Smooth muscle cell of the coronary artery (primary cell): ENCODE measurements around the gene NOP58. TPM values are rescaled to one million over a fixed set of nuclear protein-coding genes. Genes with fewer than 3 reads are reported as not detected.

ENCODE experiments used
- total RNA-seq: library from RNA; depleted of rRNA; stranded (reverse); fragments of >200 nt; gene quantifications from 2 replicates; pipeline ENCODE4 v1.2.3, GENCODE V29; 2014; ENCODE audit warnings: low replicate concordance

NOP58 gene, protein sequence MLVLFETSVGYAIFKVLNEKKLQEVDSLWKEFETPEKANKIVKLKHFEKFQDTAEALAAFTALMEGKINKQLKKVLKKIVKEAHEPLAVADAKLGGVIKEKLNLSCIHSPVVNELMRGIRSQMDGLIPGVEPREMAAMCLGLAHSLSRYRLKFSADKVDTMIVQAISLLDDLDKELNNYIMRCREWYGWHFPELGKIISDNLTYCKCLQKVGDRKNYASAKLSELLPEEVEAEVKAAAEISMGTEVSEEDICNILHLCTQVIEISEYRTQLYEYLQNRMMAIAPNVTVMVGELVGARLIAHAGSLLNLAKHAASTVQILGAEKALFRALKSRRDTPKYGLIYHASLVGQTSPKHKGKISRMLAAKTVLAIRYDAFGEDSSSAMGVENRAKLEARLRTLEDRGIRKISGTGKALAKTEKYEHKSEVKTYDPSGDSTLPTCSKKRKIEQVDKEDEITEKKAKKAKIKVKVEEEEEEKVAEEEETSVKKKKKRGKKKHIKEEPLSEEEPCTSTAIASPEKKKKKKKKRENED
- 33.9 and 40.1 TPM in 2 replicates for total RNA-seq

DNA sequence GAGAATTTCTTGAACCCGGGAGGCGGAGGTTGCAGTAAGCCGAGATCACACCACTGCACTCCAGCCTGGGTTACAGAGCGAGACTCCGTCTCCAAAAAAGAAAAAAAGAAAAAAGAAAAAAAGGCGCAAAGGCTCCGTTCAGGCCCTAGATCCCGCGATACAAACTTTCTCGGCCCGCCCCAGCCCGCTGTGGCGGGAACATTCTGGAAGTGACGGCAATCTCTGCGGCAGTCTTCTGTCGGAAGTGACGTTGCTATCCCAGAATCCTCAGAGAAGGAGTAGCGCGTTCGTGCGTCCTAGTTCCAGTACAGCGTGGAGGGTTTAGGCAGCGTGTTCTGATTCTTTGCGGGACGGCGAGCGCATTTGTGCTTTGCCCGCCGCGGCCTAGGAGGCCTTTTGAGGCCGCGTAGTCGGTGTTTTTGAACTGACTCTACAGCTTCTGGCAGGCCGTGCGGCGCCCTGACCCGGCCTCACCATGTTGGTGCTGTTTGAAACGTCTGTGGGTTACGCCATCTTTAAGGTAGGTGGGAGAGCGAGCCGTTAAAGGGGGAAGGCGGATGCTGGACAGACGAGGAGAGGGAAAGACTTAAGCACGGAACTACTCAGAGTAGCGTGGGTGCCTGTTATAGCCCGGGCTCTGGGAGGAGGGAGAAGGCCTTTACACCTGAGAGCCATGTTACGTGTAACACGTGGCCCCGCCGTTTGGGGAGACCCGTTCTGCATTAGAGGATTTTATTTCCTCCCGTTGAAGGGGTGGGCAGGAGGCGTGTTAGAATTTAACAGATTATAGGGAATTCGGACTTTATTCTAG is at the start of gene NOP58:
NOP58 (plus strand) TSS at position 297 of the 811 bp plus-strand sequence; CDS start at position 476, 179 bp downstream.

DNA sequence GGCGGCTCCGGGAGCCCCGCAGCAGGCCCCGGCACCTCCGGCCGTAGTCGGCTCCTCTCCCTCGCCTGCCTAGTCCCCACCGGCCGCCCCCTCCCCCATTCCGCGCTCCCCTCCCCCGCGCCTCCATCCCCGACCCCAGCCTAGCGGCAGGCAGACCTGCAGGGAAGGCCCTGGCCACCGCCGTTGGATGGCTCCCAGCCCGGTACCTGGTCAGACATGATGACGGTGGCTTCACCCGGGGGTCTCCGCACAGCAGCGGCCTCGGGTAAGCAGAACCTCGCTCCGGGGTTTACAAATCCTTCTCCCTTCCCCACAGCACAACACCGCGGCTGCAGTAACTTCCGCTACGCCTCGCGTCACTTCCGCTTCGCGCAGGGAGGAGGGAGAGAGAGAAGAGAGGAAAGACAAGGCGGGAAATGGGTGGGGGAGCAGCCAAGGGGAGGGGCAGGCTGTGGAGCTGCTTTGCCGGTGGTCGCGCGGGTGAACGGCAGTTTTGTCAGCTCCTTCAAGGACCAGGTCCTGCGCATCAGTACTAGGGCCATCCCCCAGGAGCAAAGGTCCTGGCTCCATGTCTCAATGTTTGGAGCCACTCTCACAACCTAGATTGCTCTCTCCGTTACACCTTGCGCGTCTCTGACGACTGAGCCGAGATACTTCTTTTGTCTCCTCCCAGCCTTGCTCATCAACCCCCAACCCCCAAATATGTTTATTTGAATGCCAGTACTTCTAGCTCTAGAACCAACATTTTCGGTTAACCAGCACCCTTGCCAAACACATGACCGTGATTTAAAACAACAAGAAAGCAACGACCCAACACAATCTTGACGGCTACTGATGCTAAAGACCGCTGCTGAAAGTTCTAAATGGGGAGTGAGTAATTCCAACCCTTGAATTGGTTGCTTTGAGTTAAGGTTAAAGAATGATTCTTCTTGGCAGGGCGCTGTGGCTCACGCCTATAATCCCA is 27.0 kb upstream of the NOP58 start, which contains the start of gene SUMO1:
SUMO1 (minus strand) TSS at position 364 of the 964 bp plus-strand sequence; CDS start at position 218, 146 bp downstream.

Other genes starting within 250 kb of the NOP58 start
- gene FZD7, start 231.9 kb upstream of the NOP58 start, total RNA-seq, result 8.0 and 10.4 TPM in 2 replicates
- gene KIAA2012, start 192.5 kb upstream of the NOP58 start, total RNA-seq, result under 0.01 TPM in 1 of 2 replicates, not detected in the other
- gene SUMO1, start 27.2 kb upstream of the NOP58 start, total RNA-seq, result 66.5 and 104 TPM in 2 replicates
- gene BMPR2, start 110.6 kb downstream of the NOP58 start, total RNA-seq, result 6.8 and 22.9 TPM in 2 replicates